Caco-2 (cell line): ENCODE data around the gene FBXW4. TPM values are rescaled to one million over a fixed set of nuclear protein-coding genes. Genes with fewer than 3 reads are reported as not detected.
A peak's percentile ranks its signal among the peaks of the same experiment; 100 is the strongest.

ENCODE experiments used
- BruUV-seq: library from RNA; stranded (reverse); fragments of 400-500 nt; replicated peaks from 2 replicates; lab custom pipeline; 2021; lab: Mats Ljungman, UMichigan
- CTCF ChIA-PET: fragments of 300-600 bp; sonication (Branson Sonifier 250); formaldehyde crosslinking; loops from one replicate; lab custom pipeline; 2022; ENCODE audit warnings: antibody characterized with exemption; lab: Charles Lee
- POLR2A ChIA-PET: fragments of 300-600 bp; sonication (Branson Sonifier 250); formaldehyde crosslinking; loops from one replicate; lab custom pipeline; 2022; ENCODE audit warnings: antibody characterized with exemption; lab: Charles Lee
- DNase-seq, 2 experiments: peaks; one replicate each; pipeline versions ENCODE4 v3.0.0 to v3.0.0-alpha.2; 2020 to 2022
- H3K27me3 ChIP-seq: replicated peaks from 2 replicates; pipeline ENCODE4 v1.6.0; 2011; ENCODE audit warnings: low read length; ENCODE audit not compliant: control insufficient read depth, insufficient read depth
- H3K36me3 ChIP-seq: 2 replicates; pipeline ENCODE4 v1.5.1; 2011; ENCODE audit warnings: low read length; ENCODE audit not compliant: control insufficient read depth, insufficient read depth
- H3K4me1 ChIP-seq: fragments of 250-450 bp; sonication (Bioruptor Pico); 2 replicates; pipeline ENCODE4 v1.5.1; 2020; ENCODE audit warnings: mild to moderate bottlenecking
- H3K4me3 ChIP-seq: 2 replicates; pipeline ENCODE4 v1.5.1; 2011; ENCODE audit warnings: low read depth, mild to moderate bottlenecking, control low read depth, low read length
- H3K9me3 ChIP-seq: fragments of 250-450 bp; sonication (Bioruptor Pico); 2 replicates; pipeline ENCODE4 v1.5.1; 2020; ENCODE audit warnings: mild to moderate bottlenecking, moderate library complexity
- H3K27ac Mint-ChIP-seq: one replicate; pipeline ENCODE4 v1.8.0; 2022; ENCODE audit warnings: mixed read lengths; ENCODE audit not compliant: unreplicated experiment
- H3K27me3 Mint-ChIP-seq: one replicate; pipeline ENCODE4 v1.8.0; 2022; ENCODE audit warnings: mixed read lengths; ENCODE audit not compliant: insufficient read depth, unreplicated experiment
- H3K36me3 Mint-ChIP-seq: one replicate; pipeline ENCODE4 v1.8.0; 2022; ENCODE audit warnings: mild to moderate bottlenecking, mixed read lengths; ENCODE audit not compliant: insufficient read depth, unreplicated experiment
- H3K4me1 Mint-ChIP-seq: one replicate; pipeline ENCODE4 v1.8.0; 2022; ENCODE audit warnings: low read depth, mixed read lengths; ENCODE audit not compliant: unreplicated experiment
- H3K4me3 Mint-ChIP-seq: one replicate; pipeline ENCODE4 v1.8.0; 2022; ENCODE audit warnings: mild to moderate bottlenecking, moderate library complexity, mixed read lengths; ENCODE audit not compliant: unreplicated experiment
- H3K9me3 Mint-ChIP-seq: one replicate; pipeline ENCODE4 v1.8.0; 2022; ENCODE audit warnings: mixed read lengths; ENCODE audit not compliant: unreplicated experiment
- intact Hi-C: fragments of 100-400 bp; cut with micrococcal nuclease; formaldehyde crosslinking; loops from one replicate; pipeline ENCODE4 v1.10.0; 2022; ENCODE audit not compliant: unreplicated experiment
- total RNA-seq: library from RNA; stranded (reverse); gene quantifications from 2 replicates; pipeline ENCODE4 v1.2.3, GENCODE V29; 2022
- TF ChIP-seq, protein P1 (sequence below), 2 experiments: fragments of 200-600 bp in 1 of 2; IDR thresholded peaks; 1 replicate in 1 of 2; 2 replicates in 1 of 2; pipeline versions ENCODE4 v1.5.1 to v1.8.0; 2011 to 2022; ENCODE audit warnings: antibody characterized with exemption in 1 of 2, control low read depth in 1 of 2, inconsistent platforms in 1 of 2, low read depth in 1 of 2, low read length in 1 of 2, mild to moderate bottlenecking in 1 of 2, moderate library complexity in 1 of 2; ENCODE audit not compliant: insufficient read depth in 1 of 2, severe bottlenecking in 1 of 2, unreplicated experiment in 1 of 2

FBXW4 gene
- total RNA-seq, 1 experiment from 2014 or later = 44.0 TPM

DNA sequence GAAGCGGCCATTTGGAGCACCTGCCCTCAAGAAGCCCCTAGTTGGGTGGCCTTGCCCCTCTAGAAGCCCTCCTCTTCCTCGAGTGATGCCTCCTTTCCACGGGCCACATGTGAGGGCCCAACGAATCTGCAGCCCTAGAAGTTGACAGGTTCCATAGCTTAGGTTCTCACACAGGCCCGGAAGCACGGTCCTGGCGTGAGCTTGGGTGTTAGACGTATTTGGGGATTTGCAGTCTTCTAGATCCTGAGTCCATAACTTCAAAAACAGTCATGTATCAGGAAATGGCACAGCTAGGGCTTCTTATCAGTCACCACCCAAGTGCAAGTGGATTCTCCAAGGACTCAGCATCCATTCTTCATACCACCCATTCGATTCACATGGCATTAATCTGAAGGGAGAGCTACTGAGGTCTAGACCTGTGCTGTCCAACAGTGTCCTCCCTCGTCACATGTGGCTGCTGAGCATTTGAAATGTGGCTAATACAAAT lies 477 bp upstream of the FBXW4 start:
- Mint-ChIP-seq H3K4me3 (peak overlapping the region; percentile 97), H3K4me1 (peaks cover 6% of the 10 kb centered on the region), H3K27ac (peak overlapping the region; percentile 99), H3K36me3 (peaks cover 30% of the 10 kb centered on the region), H3K9me3 (no peaks in the 10 kb centered on the region), H3K27me3 (no peaks in the 10 kb centered on the region)
- TF ChIP-seq, protein P1, sequence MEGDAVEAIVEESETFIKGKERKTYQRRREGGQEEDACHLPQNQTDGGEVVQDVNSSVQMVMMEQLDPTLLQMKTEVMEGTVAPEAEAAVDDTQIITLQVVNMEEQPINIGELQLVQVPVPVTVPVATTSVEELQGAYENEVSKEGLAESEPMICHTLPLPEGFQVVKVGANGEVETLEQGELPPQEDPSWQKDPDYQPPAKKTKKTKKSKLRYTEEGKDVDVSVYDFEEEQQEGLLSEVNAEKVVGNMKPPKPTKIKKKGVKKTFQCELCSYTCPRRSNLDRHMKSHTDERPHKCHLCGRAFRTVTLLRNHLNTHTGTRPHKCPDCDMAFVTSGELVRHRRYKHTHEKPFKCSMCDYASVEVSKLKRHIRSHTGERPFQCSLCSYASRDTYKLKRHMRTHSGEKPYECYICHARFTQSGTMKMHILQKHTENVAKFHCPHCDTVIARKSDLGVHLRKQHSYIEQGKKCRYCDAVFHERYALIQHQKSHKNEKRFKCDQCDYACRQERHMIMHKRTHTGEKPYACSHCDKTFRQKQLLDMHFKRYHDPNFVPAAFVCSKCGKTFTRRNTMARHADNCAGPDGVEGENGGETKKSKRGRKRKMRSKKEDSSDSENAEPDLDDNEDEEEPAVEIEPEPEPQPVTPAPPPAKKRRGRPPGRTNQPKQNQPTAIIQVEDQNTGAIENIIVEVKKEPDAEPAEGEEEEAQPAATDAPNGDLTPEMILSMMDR (IDR thresholded peaks at IDR 0.05; ENCODE audit: insufficient read depth in 1 of 2, low read depth in 1 of 2, low read length in 1 of 2, severe bottlenecking in 1 of 2, unreplicated experiment in 1 of 2) = no peak
- no peaks in the 10 kb centered on the region for H3K27me3 ChIP-seq
- no peaks in the 10 kb centered on the region for H3K36me3 ChIP-seq
- POLR2A ChIA-PET = no interaction called here
- peak overlapping the region; percentile 85 for H3K4me3 ChIP-seq
- no peaks in the 10 kb centered on the region for H3K9me3 ChIP-seq
- CTCF ChIA-PET = interaction anchor here (0.6 kb wide), 1 partner anchor 92 kb away, joined by 3 read pairs; no protein-coding TSS in a partner anchor
- DNase-seq = no peak
- peaks cover 13% of the 10 kb centered on the region; the same call in 1 of the 2 replicates for H3K4me1 ChIP-seq
- intact Hi-C loops = no loop called here
- BruUV-seq = no TSS peak

DNA sequence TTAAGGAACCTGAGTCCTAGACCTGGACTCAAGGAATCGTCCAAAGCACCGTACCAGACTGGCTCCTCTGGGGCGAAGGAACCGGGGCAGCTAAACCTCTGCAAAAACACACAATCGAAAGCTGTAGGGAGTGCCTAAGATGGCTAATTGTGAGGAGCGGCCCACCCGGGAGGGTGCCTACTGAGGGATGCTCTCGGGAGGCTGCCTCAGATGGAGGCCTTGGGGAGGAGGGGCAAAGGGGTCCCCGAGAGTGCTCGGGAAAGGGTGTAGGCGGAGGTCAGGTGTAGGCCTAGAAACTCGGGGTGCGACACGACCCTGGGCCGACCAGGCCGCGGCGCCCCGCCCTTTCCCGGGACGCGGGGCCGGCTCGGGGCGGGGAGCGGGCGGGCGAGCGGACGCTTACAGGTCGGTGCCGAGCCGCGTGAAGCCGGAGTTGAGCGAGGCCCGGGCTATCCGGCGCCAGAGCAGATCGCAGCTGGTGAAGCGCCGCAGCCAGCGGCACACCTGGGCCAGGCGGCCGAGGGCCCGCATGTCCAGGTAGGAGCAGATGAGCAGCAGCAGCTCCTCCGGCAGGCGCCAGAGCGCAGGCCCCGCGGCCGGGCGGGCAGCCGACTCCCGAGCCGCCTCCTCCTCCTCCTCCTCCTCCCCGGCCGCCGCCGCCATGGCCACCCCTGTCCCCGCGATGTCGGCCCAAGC lies 844 bp downstream of the FBXW4 start:
- H3K36me3 ChIP-seq = no peaks in the 10 kb centered on the region
- TF ChIP-seq, protein P1 (IDR thresholded peaks at IDR 0.05; ENCODE audit: insufficient read depth in 1 of 2, low read depth in 1 of 2, low read length in 1 of 2, severe bottlenecking in 1 of 2, unreplicated experiment in 1 of 2) = no peak
- peaks cover 13% of the 10 kb centered on the region; the same call in 1 of the 2 replicates for H3K4me1 ChIP-seq
- H3K27ac Mint-ChIP-seq = peak overlapping the region; percentile 99
- no TSS peak for BruUV-seq
- peak overlapping the region; percentile 97 for H3K4me3 Mint-ChIP-seq
- H3K27me3 ChIP-seq = no peaks in the 10 kb centered on the region
- peak overlapping the region; percentile 85 for H3K4me3 ChIP-seq
- peaks cover 6% of the 10 kb centered on the region for H3K4me1 Mint-ChIP-seq
- intact Hi-C loops = no loop called here
- POLR2A ChIA-PET = interaction anchor here (0.6 kb wide), 2 partner anchors 123 to 124 kb away, joined by 3 read pairs; no protein-coding TSS in a partner anchor
- CTCF ChIA-PET = interaction anchor here (1.5 kb wide), 1 partner anchor 91 kb away, joined by 11 read pairs; no protein-coding TSS in a partner anchor
- peaks cover 30% of the 10 kb centered on the region for H3K36me3 Mint-ChIP-seq
- H3K27me3 Mint-ChIP-seq = no peaks in the 10 kb centered on the region
- DNase-seq = peak; percentile 52 to 74
- H3K9me3 ChIP-seq = no peaks in the 10 kb centered on the region
- no peaks in the 10 kb centered on the region for H3K9me3 Mint-ChIP-seq

DNA sequence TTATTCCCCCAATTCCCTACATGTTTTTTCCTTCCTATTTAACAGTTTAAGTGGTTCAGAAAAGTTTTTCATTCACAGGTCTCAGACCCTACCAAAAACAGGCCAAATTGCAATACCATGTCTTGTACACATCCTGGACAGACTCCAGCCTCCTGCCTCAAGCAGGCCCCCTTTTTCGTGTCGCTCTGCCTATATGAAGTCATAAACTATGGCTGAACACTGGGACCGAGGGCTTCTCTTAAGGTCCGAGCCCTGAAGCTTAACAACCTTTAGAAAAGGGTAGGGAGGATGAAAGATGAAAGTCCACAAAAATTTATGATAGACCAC lies 1.4 kb downstream of the FBXW4 start:
- Histone ChIP-seq H3K36me3 (no peaks in the 10 kb centered on the region), H3K4me1 (peaks cover 13% of the 10 kb centered on the region; the same call in 1 of the 2 replicates), H3K4me3 (peak overlapping the region; percentile 85), H3K27me3 (no peaks in the 10 kb centered on the region), H3K9me3 (no peaks in the 10 kb centered on the region)
- Mint-ChIP-seq H3K27me3 (no peaks in the 10 kb centered on the region), H3K36me3 (peaks cover 30% of the 10 kb centered on the region), H3K4me1 (peaks cover 6% of the 10 kb centered on the region), H3K27ac (peak overlapping the region; percentile 99), H3K9me3 (no peaks in the 10 kb centered on the region), H3K4me3 (peak overlapping the region; percentile 97)
- POLR2A ChIA-PET = no interaction called here
- CTCF ChIA-PET = interaction anchor here (1.5 kb wide), 1 partner anchor 91 kb away, joined by 11 read pairs; no protein-coding TSS in a partner anchor
- TF ChIP-seq, protein P1 (IDR thresholded peaks at IDR 0.05; ENCODE audit: insufficient read depth in 1 of 2, low read depth in 1 of 2, low read length in 1 of 2, severe bottlenecking in 1 of 2, unreplicated experiment in 1 of 2) = no peak
- DNase-seq = no peak
- intact Hi-C loops = no loop called here
- BruUV-seq = no TSS peak
